Endothelial cell of umbilical vein (primary cell): ENCODE results near the gene CCDC106. TPM values are rescaled to one million over a fixed set of nuclear protein-coding genes. Genes with fewer than 3 reads are reported as not detected.

Source experiments
- BruUV-seq: library from RNA; stranded (reverse); fragments of 400-500 nt; replicated peaks from 2 replicates; lab custom pipeline; 2021; lab: Mats Ljungman, UMichigan
- CTCF ChIA-PET: fragments of 300-600, 350-600 bp; sonication (Branson Sonifier 250); formaldehyde crosslinking; loops from one replicate; lab custom pipeline; 2021; ENCODE audit warnings: antibody characterized with exemption, inconsistent platforms; lab: Charles Lee
- POLR2A ChIA-PET: fragments of 300-600, 350-600 bp; sonication (Branson Sonifier 250); formaldehyde crosslinking; loops from one replicate; lab custom pipeline; 2021; ENCODE audit warnings: antibody characterized with exemption, inconsistent platforms; lab: Charles Lee
- DNase-seq: peaks from one replicate; pipeline ENCODE4 v3.0.0-alpha.2; 2011; ENCODE audit warnings: low read depth, low spot score
- FAIRE-seq: peaks from 2 replicates; lab custom pipeline; 2011; peaks lifted over from hg19 to GRCh38; lab: Jason Lieb, UNC
- H2AFZ ChIP-seq: 2 replicates; pipeline ENCODE4 v1.6.0; 2012; ENCODE audit warnings: low read depth, low read length, control low read depth, inconsistent platforms
- H3K27ac ChIP-seq: 2 replicates; pipeline ENCODE4 v1.5.1; 2011; ENCODE audit warnings: low read depth, mild to moderate bottlenecking, control low read depth, low read length, moderate library complexity; ENCODE audit not compliant: insufficient read depth
- H3K27me3 ChIP-seq, 2 experiments: 2 replicates each; pipeline versions ENCODE4 v1.6.0 to v1.6.1; 2011; ENCODE audit warnings: low read length in 2 of 2, mixed read lengths in 1 of 2; ENCODE audit not compliant: control insufficient read depth in 2 of 2, insufficient read depth in 2 of 2
- H3K36me3 ChIP-seq, 2 experiments: 2 replicates in 1 of 2; 3 replicates in 1 of 2; pipeline ENCODE4 v1.5.1; 2011; ENCODE audit warnings: low read length in 2 of 2, mild to moderate bottlenecking in 1 of 2, moderate library complexity in 1 of 2; ENCODE audit not compliant: control insufficient read depth in 2 of 2, insufficient read depth in 2 of 2; ENCODE audit errors: extremely low read depth in 1 of 2
- H3K4me1 ChIP-seq: 3 replicates; pipeline ENCODE4 v1.5.1; 2011; ENCODE audit warnings: mild to moderate bottlenecking, low read length; ENCODE audit not compliant: control insufficient read depth, insufficient read depth; ENCODE audit errors: extremely low read depth
- H3K4me2 ChIP-seq: 2 replicates; pipeline ENCODE4 v1.6.1; 2011; ENCODE audit warnings: low read length, control low read depth, mixed read lengths; ENCODE audit not compliant: insufficient read depth
- H3K4me3 ChIP-seq, 3 experiments: fragments of 200-600 bp in 1 of 3; sonication (generic), shearing (Covaris generic) in 1 of 3; replicated peaks in 1 of 3; 2 replicates each; pipeline ENCODE4 v1.5.1; 2011 to 2016; ENCODE audit warnings: control low read depth in 3 of 3, low read length in 3 of 3, mild to moderate bottlenecking in 2 of 3, inconsistent platforms in 1 of 3, low read depth in 1 of 3, moderate library complexity in 1 of 3; ENCODE audit not compliant: insufficient read depth in 1 of 3
- H3K79me2 ChIP-seq: 2 replicates; pipeline ENCODE4 v1.6.0; 2012; ENCODE audit warnings: low read length, inconsistent platforms; ENCODE audit not compliant: control insufficient read depth, insufficient read depth
- H3K9ac ChIP-seq: replicated peaks from 2 replicates; pipeline ENCODE3; 2011; ENCODE audit warnings: low read length, control low read depth; ENCODE audit not compliant: insufficient read depth; ENCODE audit errors: extremely low read depth
- H3K9me1 ChIP-seq: replicated peaks from 3 replicates; pipeline ENCODE4 v1.6.0; 2011; ENCODE audit warnings: mild to moderate bottlenecking, low read length; ENCODE audit not compliant: control insufficient read depth, insufficient read depth; ENCODE audit errors: extremely low read depth
- H3K9me3 ChIP-seq: replicated peaks from 2 replicates; pipeline ENCODE4 v1.5.1; 2012; ENCODE audit warnings: low read length, inconsistent platforms; ENCODE audit not compliant: control insufficient read depth, insufficient read depth
- H4K20me1 ChIP-seq: replicated peaks from 2 replicates; pipeline ENCODE3; 2011; ENCODE audit warnings: mild to moderate bottlenecking, low read length; ENCODE audit not compliant: control insufficient read depth, insufficient read depth; ENCODE audit errors: extremely low read depth
- CTCF ChIP-seq, 2 donors: IDR thresholded peaks; 1 replicate in 1 of 2; 2 replicates in 1 of 2; pipeline ENCODE4 v1.5.1; 2011; ENCODE audit warnings: low read length in 2 of 2, mild to moderate bottlenecking in 2 of 2, moderate library complexity in 2 of 2, control low read depth in 1 of 2, inconsistent platforms in 1 of 2, low read depth in 1 of 2; ENCODE audit not compliant: insufficient read depth in 1 of 2; ENCODE audit errors: extremely low read depth in 1 of 2
- EZH2 ChIP-seq: IDR thresholded peaks from 2 replicates; pipeline ENCODE4 v1.6.1; 2012; ENCODE audit warnings: borderline replicate concordance, low read depth, mild to moderate bottlenecking, moderate library complexity, low read length, inconsistent platforms; ENCODE audit not compliant: severe bottlenecking
- FOS ChIP-seq: IDR thresholded peaks from 2 replicates; pipeline ENCODE4 v1.6.1; 2011; ENCODE audit warnings: mild to moderate bottlenecking, low read length, moderate library complexity, borderline replicate concordance; ENCODE audit not compliant: insufficient read depth
- GATA2 ChIP-seq: IDR thresholded peaks from 2 replicates; pipeline ENCODE4 v1.7.0; 2011; ENCODE audit warnings: low read depth, mild to moderate bottlenecking, moderate library complexity, mixed read lengths, low read length; ENCODE audit not compliant: insufficient read length, insufficient read depth
- JUN ChIP-seq: IDR thresholded peaks from 2 replicates; pipeline ENCODE4 v1.6.1; 2011; ENCODE audit warnings: borderline replicate concordance, low read depth; ENCODE audit not compliant: insufficient read length, insufficient read depth
- MAX ChIP-seq: IDR thresholded peaks from 2 replicates; pipeline ENCODE4 v1.6.1; 2011; ENCODE audit not compliant: insufficient read depth, insufficient read length
- MYC ChIP-seq: IDR thresholded peaks from one replicate; pipeline ENCODE4 v1.6.1; 2011; ENCODE audit warnings: mild to moderate bottlenecking, low read depth, low read length
- POLR2A ChIP-seq: IDR thresholded peaks from 2 replicates; pipeline ENCODE4 v1.6.1; 2012; ENCODE audit warnings: low read depth, mild to moderate bottlenecking, control low read depth, low read length
- POLR2AphosphoS5 ChIP-seq: IDR thresholded peaks from 2 replicates; pipeline ENCODE4 v1.6.1; 2012; ENCODE audit warnings: low read depth, mild to moderate bottlenecking, control low read depth, low read length, moderate library complexity; ENCODE audit not compliant: insufficient read depth
- dilution Hi-C: fragments of 300-500 bp; cut with MboI; formaldehyde crosslinking; loops from one replicate; pipeline ENCODE4 v1.15.0; 2019; ENCODE audit warnings: low sequenced_read_pairs; ENCODE audit not compliant: extremely low pct_ligation_motif_present
- intact Hi-C: fragments of 100-400 bp; cut with micrococcal nuclease; formaldehyde crosslinking; loops from one replicate; pipeline ENCODE4 v1.10.0; 2022
- polyA plus RNA-seq, 4 experiments: library from polyadenylated mRNA; depleted of rRNA in 3 of 4; stranded (reverse) in 3 of 4; unstranded in 1 of 4; fragments of >200 nt; gene quantifications; 2 replicates each; pipeline versions ENCODE4 v1.2.1 to v1.2.3, GENCODE V29; 2011 to 2012; ENCODE audit warnings: missing spikeins in 1 of 4
- total RNA-seq: library from RNA; stranded (reverse); gene quantifications from 2 replicates; pipeline ENCODE4 v1.2.3, GENCODE V29; 2021

The CCDC106 gene
- total and polyA plus RNA-seq, 2 donors (not counting 3 experiments of a cell fraction or from before 2014, with no cell fraction given), result 11.8 to 12.0 TPM

GRCh38 chr19:55666343-55667005 lies 18.5 kb downstream of the CCDC106 start:
- Histone ChIP-seq H3K9me3 (no peaks in the 10 kb centered on the region), H3K9ac (no peak overlapping the region), H3K27me3 (no peaks in the 10 kb centered on the region), H3K4me3 (no peak overlapping the region), H3K9me1 (no peaks in the 10 kb centered on the region), H3K27ac (no peak overlapping the region), H3K4me2 (no peak overlapping the region), H4K20me1 (no peaks in the 10 kb centered on the region), H3K36me3 (peaks cover 27 to 76% of the 10 kb centered on the region in 2 experiments), H3K4me1 (no peaks in the 10 kb centered on the region), H2AFZ (no peak overlapping the region), H3K79me2 (peaks cover 92% of the 10 kb centered on the region)
- intact Hi-C loops, result no loop called here
- FAIRE-seq (no peak), DNase-seq (no peak)
- dilution Hi-C loops, result no loop called here
- no peak for TF ChIP-seq GATA2
- TF ChIP-seq CTCF (IDR thresholded peaks at IDR 0.05; ENCODE audit: extremely low read depth in 1 of 2, insufficient read depth in 1 of 2, low read depth in 1 of 2, low read length in 2 of 2), result no peak
- TF ChIP-seq MAX, result no peak
- TF ChIP-seq EZH2, result no peak
- no peak for TF ChIP-seq POLR2AphosphoS5
- TF ChIP-seq MYC, result no peak
- TF ChIP-seq JUN, result no peak
- TF ChIP-seq POLR2A, result no peak
- TF ChIP-seq FOS, result no peak
- ChIA-PET POLR2A (interaction anchor here (1.5 kb wide), 1 partner anchor 12 kb away, joined by 3 read pairs; the partner anchor contains the start of gene U2AF2), CTCF (interaction anchor here (0.5 to 0.9 kb wide), 2 partner anchors 12 to 27 kb away, joined by 3 to 5 read pairs; partner anchors contain the start of gene U2AF2)
- no TSS peak for BruUV-seq
